K562 (cell line): Measurements from ENCODE around the gene CDADC1. TPM values are rescaled to one million over a fixed set of nuclear protein-coding genes. Genes with fewer than 3 reads are reported as not detected.

Source experiments
- ATAC-seq: fragments of 200-7000 bp; cut with Tn5 transposase; 3 replicates; pipeline ENCODE4 v1.9.1; 2020; ENCODE audit warnings: moderate library complexity
- BruUV-seq: library from RNA; stranded (reverse); fragments of 400-500 nt; replicated peaks from 2 replicates; lab custom pipeline; 2021; lab: Mats Ljungman, UMichigan
- CTCF ChIA-PET: fragments of 300-600 bp; formaldehyde crosslinking; extraction: SDS; loops from one replicate; lab custom pipeline; 2021; ENCODE audit warnings: low intra/inter-chr PET ratio; lab: Yijun Ruan, JAX
- POLR2A ChIA-PET: fragments of 300-600, 350-650 bp; sonication (Branson Sonifier 250); formaldehyde crosslinking; extraction: SDS; loops from one replicate; lab custom pipeline; 2021; ENCODE audit warnings: antibody characterized with exemption, inconsistent platforms; lab: Yijun Ruan, JAX
- DNase-seq, 4 experiments: peaks; one replicate each; pipeline versions ENCODE4 v3.0.0 to v3.0.0-alpha.2; 2011 to 2018; ENCODE audit warnings: low spot score in 3 of 4, mixed read lengths in 3 of 4; ENCODE audit errors: extremely low read depth in 1 of 4
- FAIRE-seq: peaks from 2 replicates; lab custom pipeline; 2011; peaks lifted over from hg19 to GRCh38; lab: Jason Lieb, UNC
- H2AFZ ChIP-seq: 2 replicates; pipeline ENCODE4 v1.6.0; 2011; ENCODE audit warnings: low read depth, low read length, control low read depth, inconsistent platforms
- H3K27ac ChIP-seq: fragments of 200-600 bp; 3 replicates; pipeline ENCODE4 v1.8.0; 2011; ENCODE audit warnings: low read depth, mild to moderate bottlenecking, control low read depth, inconsistent platforms, low read length, moderate library complexity, mixed read lengths; ENCODE audit errors: extremely low read depth
- H3K27me3 ChIP-seq, 2 experiments: fragments of 300-600 bp in 1 of 2; 2 replicates in 1 of 2; 3 replicates in 1 of 2; pipeline versions ENCODE4 v1.6.0 to v1.8.0; 2011; ENCODE audit warnings: inconsistent platforms in 2 of 2, low read length in 2 of 2, mild to moderate bottlenecking in 1 of 2, mixed read lengths in 1 of 2, moderate library complexity in 1 of 2; ENCODE audit not compliant: control insufficient read depth in 2 of 2, insufficient read depth in 2 of 2
- H3K36me3 ChIP-seq: fragments of 300-600 bp; 3 replicates; pipeline ENCODE4 v1.8.0; 2011; ENCODE audit warnings: mild to moderate bottlenecking, low read length, inconsistent platforms; ENCODE audit not compliant: control insufficient read depth, insufficient read depth
- H3K4me1 ChIP-seq, 2 experiments: fragments of 200-600 bp in 1 of 2; replicated peaks in 1 of 2; 2 replicates in 1 of 2; 3 replicates in 1 of 2; pipeline versions ENCODE4 v1.5.1 to v1.8.0; 2011; ENCODE audit warnings: inconsistent platforms in 2 of 2, low read length in 2 of 2, mild to moderate bottlenecking in 1 of 2, mixed read lengths in 1 of 2, moderate library complexity in 1 of 2; ENCODE audit not compliant: control insufficient read depth in 2 of 2, insufficient read depth in 2 of 2
- H3K4me2 ChIP-seq: 2 replicates; pipeline ENCODE4 v1.6.1; 2011; ENCODE audit warnings: low read length, control low read depth, inconsistent platforms, mixed read lengths; ENCODE audit not compliant: insufficient read depth
- H3K4me3 ChIP-seq: fragments of 200-600 bp; sonication (generic), shearing (Covaris generic); 2 replicates; pipeline ENCODE4 v1.5.1; 2016; ENCODE audit warnings: control low read depth, inconsistent platforms
- H3K79me2 ChIP-seq: fragments of 200-600 bp; 3 replicates; pipeline ENCODE4 v1.8.0; 2011; ENCODE audit warnings: low read length, inconsistent platforms; ENCODE audit not compliant: control insufficient read depth, insufficient read depth
- H3K9ac ChIP-seq, 2 experiments: 2 replicates each; pipeline versions ENCODE4 v1.6.0 to v1.6.1; 2011; ENCODE audit warnings: low read depth in 2 of 2, low read length in 2 of 2, control low read depth in 1 of 2, inconsistent platforms in 1 of 2, mild to moderate bottlenecking in 1 of 2, mixed read lengths in 1 of 2; ENCODE audit not compliant: insufficient read depth in 1 of 2
- H3K9me1 ChIP-seq: one replicate; pipeline ENCODE4 v1.6.0; 2011; ENCODE audit warnings: inconsistent platforms, mild to moderate bottlenecking, low read length, moderate library complexity; ENCODE audit not compliant: control insufficient read depth, insufficient read depth
- H3K9me3 ChIP-seq: replicated peaks from 2 replicates; pipeline ENCODE4 v1.5.1; 2011; ENCODE audit warnings: low read depth, low read length, inconsistent platforms; ENCODE audit not compliant: control insufficient read depth, insufficient read depth
- H4K20me1 ChIP-seq: replicated peaks from 2 replicates; pipeline ENCODE4 v1.6.1; 2011; ENCODE audit warnings: low read length, inconsistent platforms, mixed read lengths; ENCODE audit not compliant: control insufficient read depth, insufficient read depth
- AFF4 ChIP-seq: sonication (generic); formaldehyde crosslinking; IDR thresholded peaks from 2 replicates; pipeline ENCODE4 v1.8.0; 2023; ENCODE audit warnings: mild to moderate bottlenecking, missing genetic modification reagents
- MCM3 ChIP-seq: fragments of 450-650 bp; IDR thresholded peaks from 2 replicates; pipeline ENCODE4 v1.6.1; 2016
- MEIS2 ChIP-seq: fragments of 450-650 bp; IDR thresholded peaks from 2 replicates; pipeline ENCODE4 v1.6.1; 2014; ENCODE audit warnings: mild to moderate bottlenecking; ENCODE audit not compliant: partially characterized antibody
- NCOA2 ChIP-seq, 2 experiments: fragments of 450-650 bp; IDR thresholded peaks; 2 replicates each; pipeline ENCODE4 v1.6.1; 2018; ENCODE audit warnings: mild to moderate bottlenecking in 2 of 2, moderate library complexity in 1 of 2; ENCODE audit not compliant: partially characterized antibody in 2 of 2
- SAFB2 ChIP-seq: fragments of 200-400 bp; formaldehyde crosslinking; IDR thresholded peaks from 2 replicates; pipeline ENCODE4 v1.6.1; 2018; ENCODE audit warnings: borderline replicate concordance, low read length, low read depth, moderate library complexity; ENCODE audit not compliant: severe bottlenecking
- SP1 ChIP-seq: sonication (generic); formaldehyde crosslinking; IDR thresholded peaks from 2 replicates; pipeline ENCODE4 v1.8.1; 2022; ENCODE audit warnings: mild to moderate bottlenecking, missing genetic modification reagents
- ZNF311 ChIP-seq: fragments of 250-450 bp; sonication (Bioruptor Pico); IDR thresholded peaks from 2 replicates; pipeline ENCODE4 v1.4.0; 2020; ENCODE audit warnings: mild to moderate bottlenecking, moderate library complexity
- WGBS: fragments of 100-300 bp; shearing (Covaris generic); methylation state at CpG from one replicate; pipeline ENCODE4 v1.1.6; 2016; ENCODE audit warnings: low coverage, mixed read lengths; ENCODE audit not compliant: insufficient coverage; ENCODE audit errors: missing lambda C conversion rate; 5-methylcytosine and 5-hydroxymethylcytosine counted together
- in situ Hi-C: fragments of 300-500 bp; cut with MboI; formaldehyde crosslinking; loops from 4 replicates; pipeline ENCODE4 v1.15.0; 2018; ENCODE audit warnings: inconsistent platforms, mixed read lengths
- intact Hi-C: fragments of 100-400 bp; cut with micrococcal nuclease; formaldehyde crosslinking; loops from 2 replicates; pipeline ENCODE4 v1.14.2; 2022
- polyA plus RNA-seq, 8 experiments: library from polyadenylated mRNA; depleted of rRNA in 4 of 8; stranded (reverse) in 5 of 8; unstranded in 3 of 8; fragments of >200 nt; fragmentation: Nextera tagmentation in 2 of 8; fragmentation: Illumina TruSeq in 1 of 8; extraction: Ambion mirVana in 2 of 8; extraction: Trizol in 1 of 8; gene quantifications; 2 replicates each; pipeline versions ENCODE4 v1.2.1 to v1.2.3, GENCODE V29; 2011 to 2014; ENCODE audit warnings: inconsistent platforms in 1 of 8, missing spikeins in 1 of 8
- total RNA-seq, 7 experiments: library from RNA; depleted of rRNA in 6 of 7; stranded (reverse); fragments of >200 nt in 6 of 7; fragmentation: Illumina TruSeq in 2 of 7; extraction: Trizol in 2 of 7; gene quantifications; 2 replicates each; pipeline versions ENCODE4 v1.2.1 to v1.2.3, GENCODE V29; 2011 to 2021; ENCODE audit warnings: low replicate concordance in 1 of 7
- TF ChIP-seq, protein P1 (sequence below): fragments of 150-350 bp; IDR thresholded peaks from 2 replicates; pipeline ENCODE4 v1.6.1; 2014; ENCODE audit warnings: low read depth, mild to moderate bottlenecking, low read length, borderline replicate concordance
- TF ChIP-seq, protein P2 (sequence below): fragments of 450-650 bp; formaldehyde crosslinking; IDR thresholded peaks from 2 replicates; pipeline ENCODE4 v1.4.0; 2020; ENCODE audit warnings: mild to moderate bottlenecking, moderate library complexity

The CDADC1 gene
- total and polyA plus RNA-seq, 9 of the 15 experiments (the other 6 are each of a cell fraction or from before 2014, with no cell fraction given), result 4.1 to 11.8 (median 6.3) TPM

GRCh38 chr13:49254007-49254406, 6.3 kb downstream of the CDADC1 start:
- no peak for FAIRE-seq
- peaks cover 0 to 3% of the 10 kb centered on the region in 2 experiments; a peak in 1 of 5 replicates for H3K4me1 ChIP-seq
- no peaks in the 10 kb centered on the region for H3K9me3 ChIP-seq
- no peak overlapping the region for H3K9ac ChIP-seq
- in situ Hi-C loops, result no loop called here
- no peak overlapping the region for H3K27ac ChIP-seq
- no peaks in the 10 kb centered on the region for H4K20me1 ChIP-seq
- ChIA-PET POLR2A (interaction anchor here (1.0 kb wide), 1 partner anchor 10 kb away, joined by 3 read pairs; no protein-coding TSS in a partner anchor), CTCF (no interaction called here)
- no peak overlapping the region for H3K4me2 ChIP-seq
- DNase-seq, result no peak
- intact Hi-C loops, result no loop called here
- BruUV-seq, result no TSS peak
- peaks cover 37% of the 10 kb centered on the region; the same call in 1 of the 3 replicates for H3K36me3 ChIP-seq
- WGBS, result 60% methylated on average over 1 of the region's 1 CpG
- H3K4me3 ChIP-seq, result no peak overlapping the region
- no peak for ATAC-seq
- H3K27me3 ChIP-seq, result no peaks in the 10 kb centered on the region
- H3K9me1 ChIP-seq, result no peaks in the 10 kb centered on the region
- H2AFZ ChIP-seq, result no peak overlapping the region
- H3K79me2 ChIP-seq, result peaks cover under 1% of the 10 kb centered on the region; the same call in 2 of the 3 replicates
- TF ChIP-seq, protein P1, sequence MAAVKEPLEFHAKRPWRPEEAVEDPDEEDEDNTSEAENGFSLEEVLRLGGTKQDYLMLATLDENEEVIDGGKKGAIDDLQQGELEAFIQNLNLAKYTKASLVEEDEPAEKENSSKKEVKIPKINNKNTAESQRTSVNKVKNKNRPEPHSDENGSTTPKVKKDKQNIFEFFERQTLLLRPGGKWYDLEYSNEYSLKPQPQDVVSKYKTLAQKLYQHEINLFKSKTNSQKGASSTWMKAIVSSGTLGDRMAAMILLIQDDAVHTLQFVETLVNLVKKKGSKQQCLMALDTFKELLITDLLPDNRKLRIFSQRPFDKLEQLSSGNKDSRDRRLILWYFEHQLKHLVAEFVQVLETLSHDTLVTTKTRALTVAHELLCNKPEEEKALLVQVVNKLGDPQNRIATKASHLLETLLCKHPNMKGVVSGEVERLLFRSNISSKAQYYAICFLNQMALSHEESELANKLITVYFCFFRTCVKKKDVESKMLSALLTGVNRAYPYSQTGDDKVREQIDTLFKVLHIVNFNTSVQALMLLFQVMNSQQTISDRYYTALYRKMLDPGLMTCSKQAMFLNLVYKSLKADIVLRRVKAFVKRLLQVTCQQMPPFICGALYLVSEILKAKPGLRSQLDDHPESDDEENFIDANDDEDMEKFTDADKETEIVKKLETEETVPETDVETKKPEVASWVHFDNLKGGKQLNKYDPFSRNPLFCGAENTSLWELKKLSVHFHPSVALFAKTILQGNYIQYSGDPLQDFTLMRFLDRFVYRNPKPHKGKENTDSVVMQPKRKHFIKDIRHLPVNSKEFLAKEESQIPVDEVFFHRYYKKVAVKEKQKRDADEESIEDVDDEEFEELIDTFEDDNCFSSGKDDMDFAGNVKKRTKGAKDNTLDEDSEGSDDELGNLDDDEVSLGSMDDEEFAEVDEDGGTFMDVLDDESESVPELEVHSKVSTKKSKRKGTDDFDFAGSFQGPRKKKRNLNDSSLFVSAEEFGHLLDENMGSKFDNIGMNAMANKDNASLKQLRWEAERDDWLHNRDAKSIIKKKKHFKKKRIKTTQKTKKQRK, result no peak
- TF ChIP-seq ZNF311 (no peak), AFF4 (no peak), MCM3 (no peak), SP1 (no peak), MEIS2 (no peak), SAFB2 (no peak), NCOA2 (IDR thresholded peaks at IDR 0.05; ENCODE audit: partially characterized antibody in 2 of 2) (no peak)
- TF ChIP-seq, protein P2, sequence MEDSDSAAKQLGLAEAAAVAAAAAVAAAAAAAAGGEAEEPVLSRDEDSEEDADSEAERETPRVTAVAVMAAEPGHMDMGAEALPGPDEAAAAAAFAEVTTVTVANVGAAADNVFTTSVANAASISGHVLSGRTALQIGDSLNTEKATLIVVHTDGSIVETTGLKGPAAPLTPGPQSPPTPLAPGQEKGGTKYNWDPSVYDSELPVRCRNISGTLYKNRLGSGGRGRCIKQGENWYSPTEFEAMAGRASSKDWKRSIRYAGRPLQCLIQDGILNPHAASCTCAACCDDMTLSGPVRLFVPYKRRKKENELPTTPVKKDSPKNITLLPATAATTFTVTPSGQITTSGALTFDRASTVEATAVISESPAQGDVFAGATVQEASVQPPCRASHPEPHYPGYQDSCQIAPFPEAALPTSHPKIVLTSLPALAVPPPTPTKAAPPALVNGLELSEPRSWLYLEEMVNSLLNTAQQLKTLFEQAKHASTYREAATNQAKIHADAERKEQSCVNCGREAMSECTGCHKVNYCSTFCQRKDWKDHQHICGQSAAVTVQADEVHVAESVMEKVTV (CRISPR knock-in tag), result no peak
